Amniotic epithelial cell (primary cell): ENCODE results near the gene SLC15A3.
"Not testable (repeated sequence)": the region's sequence is repeated elsewhere in the genome, so short reads cannot be mapped to it uniquely, and the experiment has no call there.

ENCODE experiments used
- DNase-seq: peaks from one replicate; pipeline ENCODE4 v3.0.0-alpha.2; 2010; ENCODE audit warnings: low read depth

SLC15A3 gene

GRCh38 chr11:60974726-60975125 is 22.8 kb upstream of the SLC15A3 start:
- no peak for DNase-seq

GRCh38 chr11:60974316-60974715 is 22.3 kb upstream of the SLC15A3 start:
- DNase-seq = not testable (repeated sequence)

- DNase-seq = no peak
Observed at GRCh38 chr11:60973699-60974098, 21.7 kb upstream of the SLC15A3 start.

GRCh38 chr11:60972182-60973030 is 20.4 kb upstream of the SLC15A3 start:
- DNase-seq = no peak

- DNase-seq = no peak
Observed at GRCh38 chr11:60971520-60971919, 19.5 kb upstream of the SLC15A3 start, which contains the start of gene CD6. CD6 (plus strand) TSS chr11:60971680; CDS start chr11:60971866, 186 bp downstream.

GRCh38 chr11:60970890-60971289 is 18.9 kb upstream of the SLC15A3 start:
- DNase-seq = no peak

- peak; percentile 23 for DNase-seq
Observed at GRCh38 chr11:60970369-60970774, 18.4 kb upstream of the SLC15A3 start.

GRCh38 chr11:60968223-60968622 is 16.2 kb upstream of the SLC15A3 start:
- no peak for DNase-seq

- DNase-seq = no peak
Observed at GRCh38 chr11:60966890-60967289, 14.9 kb upstream of the SLC15A3 start.

- DNase-seq = no peak
Observed at GRCh38 chr11:60964801-60965200, 12.8 kb upstream of the SLC15A3 start.

GRCh38 chr11:60960405-60960804 is 8.4 kb upstream of the SLC15A3 start:
- no peak for DNase-seq

- DNase-seq = no peak
Observed at GRCh38 chr11:60959431-60959830, 7.5 kb upstream of the SLC15A3 start.

- DNase-seq = peak; percentile 79
Observed at GRCh38 chr11:60957188-60957587, 5.2 kb upstream of the SLC15A3 start.

- no peak for DNase-seq
Observed at GRCh38 chr11:60955571-60955970, 3.6 kb upstream of the SLC15A3 start.

- DNase-seq = no peak
Observed at GRCh38 chr11:60954421-60954820, 2.4 kb upstream of the SLC15A3 start.

GRCh38 chr11:60953781-60954180 is 1.8 kb upstream of the SLC15A3 start:
- peak; percentile 29 for DNase-seq

GRCh38 chr11:60952742-60953170 is 780 bp upstream of the SLC15A3 start:
- DNase-seq = no peak

GRCh38 chr11:60951606-60951903 is 421 bp downstream of the SLC15A3 start:
- DNase-seq = no peak

GRCh38 chr11:60950933-60951605 is 907 bp downstream of the SLC15A3 start:
- DNase-seq = no peak

- no peak for DNase-seq
Observed at GRCh38 chr11:60950024-60950423, 2.0 kb downstream of the SLC15A3 start.

GRCh38 chr11:60948250-60948649 is 3.7 kb downstream of the SLC15A3 start:
- peak; percentile 64 for DNase-seq

- no peak for DNase-seq
Observed at GRCh38 chr11:60947700-60948099, 4.3 kb downstream of the SLC15A3 start.

GRCh38 chr11:60946601-60947264 is 5.2 kb downstream of the SLC15A3 start:
- no peak for DNase-seq
